H1 (cell line): ENCODE measurements around the gene NXPH1. TPM values are rescaled to one million over a fixed set of nuclear protein-coding genes. Genes with fewer than 3 reads are reported as not detected.

ENCODE experiments used
- CBX5 ChIP-seq: fragments of 300-800, 300-1000 bp; sonication (generic); IDR thresholded peaks from 2 replicates; pipeline ENCODE4 v1.7.1; 2016; ENCODE audit warnings: antibody characterized with exemption, low read length, low read depth
- EZH2 ChIP-seq: fragments of 200-600 bp; sonication (generic); IDR thresholded peaks from 2 replicates; pipeline ENCODE4 v1.7.1; 2012; ENCODE audit warnings: low read depth, mild to moderate bottlenecking, moderate library complexity, low read length, inconsistent platforms; ENCODE audit not compliant: severe bottlenecking
- FOSL1 ChIP-seq: IDR thresholded peaks from 2 replicates; pipeline ENCODE4 v1.6.1; 2011; ENCODE audit warnings: mild to moderate bottlenecking, low read depth, low read length, moderate library complexity; ENCODE audit not compliant: insufficient read depth
- HDAC2 ChIP-seq, 2 experiments: fragments of 300-600 bp in 1 of 2; sonication (generic) in 1 of 2; IDR thresholded peaks; 2 replicates each; pipeline ENCODE4 v1.6.1; 2011 to 2012; ENCODE audit warnings: low read depth in 2 of 2, low read length in 2 of 2, mild to moderate bottlenecking in 2 of 2, moderate library complexity in 2 of 2, borderline replicate concordance in 1 of 2, inconsistent platforms in 1 of 2
- KDM1A ChIP-seq: fragments of 200-600, 300-600 bp; sonication (generic); IDR thresholded peaks from 2 replicates; pipeline ENCODE4 v1.7.1; 2016; ENCODE audit warnings: mild to moderate bottlenecking, low read length, borderline replicate concordance
- PHF8 ChIP-seq: fragments of 200-600 bp; sonication (generic); conservative IDR thresholded peaks from 2 replicates; pipeline ENCODE4 v1.7.1; 2012; ENCODE audit warnings: low read depth, mild to moderate bottlenecking, inconsistent platforms, low read length, moderate library complexity
- RNF2 ChIP-seq: fragments of 200-900, 300-1000 bp; sonication (generic); IDR thresholded peaks from 2 replicates; pipeline ENCODE4 v1.7.1; 2016; ENCODE audit warnings: borderline replicate concordance, low read depth, mild to moderate bottlenecking, antibody characterized with exemption, low read length; ENCODE audit not compliant: poor library complexity, severe bottlenecking; ENCODE audit errors: missing control alignments
- SP2 ChIP-seq: IDR thresholded peaks from 2 replicates; pipeline ENCODE4 v1.6.1; 2012; ENCODE audit warnings: mild to moderate bottlenecking, low read length, inconsistent platforms
- polyA plus RNA-seq, 7 experiments: library from polyadenylated mRNA; depleted of rRNA in 3 of 7; stranded (reverse) in 5 of 7; unstranded in 2 of 7; fragments of >200 nt in 5 of 7; fragments of 200-250 nt in 2 of 7; gene quantifications; 1 replicate in 5 of 7; 2 replicates in 1 of 7; 4 replicates in 1 of 7; pipeline versions ENCODE4 v1.2.1 to v1.2.3, GENCODE V29; 2011 to 2013; ENCODE audit warnings: missing spikeins in 2 of 7, mixed read lengths in 2 of 7
- total RNA-seq: library from RNA; stranded (reverse); fragmentation: NEBNext Ultra II Directional; extraction: Animal tissue kit (Norgen Biotek cat#: 25700); gene quantifications from 2 replicates; pipeline ENCODE4 v1.2.1, GENCODE V29; 2021
- TF ChIP-seq, protein P1 (sequence below): fragments of 300-600 bp; sonication (generic); IDR thresholded peaks from 2 replicates; pipeline ENCODE4 v1.7.1; 2012; ENCODE audit warnings: low read length, moderate library complexity, mild to moderate bottlenecking, inconsistent platforms; ENCODE audit not compliant: insufficient replicate concordance

The NXPH1 gene
- total and polyA plus RNA-seq, 2 of the 8 experiments (the other 6 are each of a cell fraction or from before 2014, with no cell fraction given) = 0.14 to 1.0 TPM

DNA sequence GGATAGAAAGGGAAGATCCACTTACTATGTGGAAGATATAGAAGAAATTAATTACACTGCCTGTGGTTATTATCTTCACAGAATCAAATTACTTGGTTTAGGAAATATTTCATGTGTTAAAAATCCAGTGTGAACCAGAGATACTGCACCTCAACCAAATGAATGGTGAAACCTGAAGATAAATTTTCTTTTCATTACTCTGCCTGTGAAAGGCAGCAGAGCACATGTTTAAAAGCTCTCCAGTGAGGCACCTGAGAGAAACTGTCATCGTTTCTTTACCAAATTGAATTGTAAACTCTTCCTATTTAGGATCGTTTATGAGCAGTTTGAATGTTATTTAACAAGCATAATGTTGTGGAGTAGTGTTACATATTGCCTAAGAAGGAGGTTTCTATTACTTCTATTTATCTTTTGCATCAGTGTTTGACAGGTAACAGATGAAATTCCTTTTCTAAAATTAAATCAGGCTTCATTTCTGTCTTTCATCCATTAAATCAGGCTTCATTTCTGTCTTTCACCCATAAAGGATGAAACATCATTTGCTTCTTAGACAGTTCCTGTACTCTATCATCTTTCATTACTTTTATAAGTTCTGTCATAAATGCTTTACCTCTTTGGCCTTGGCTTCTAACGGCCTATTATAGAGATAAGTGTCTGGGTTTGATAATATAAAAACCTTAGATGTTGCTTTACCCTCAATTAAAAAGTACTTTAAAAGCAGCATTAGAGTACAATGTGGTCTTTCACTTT, 266.6 kb downstream of the NXPH1 start (continued):
- TF ChIP-seq, protein P1, sequence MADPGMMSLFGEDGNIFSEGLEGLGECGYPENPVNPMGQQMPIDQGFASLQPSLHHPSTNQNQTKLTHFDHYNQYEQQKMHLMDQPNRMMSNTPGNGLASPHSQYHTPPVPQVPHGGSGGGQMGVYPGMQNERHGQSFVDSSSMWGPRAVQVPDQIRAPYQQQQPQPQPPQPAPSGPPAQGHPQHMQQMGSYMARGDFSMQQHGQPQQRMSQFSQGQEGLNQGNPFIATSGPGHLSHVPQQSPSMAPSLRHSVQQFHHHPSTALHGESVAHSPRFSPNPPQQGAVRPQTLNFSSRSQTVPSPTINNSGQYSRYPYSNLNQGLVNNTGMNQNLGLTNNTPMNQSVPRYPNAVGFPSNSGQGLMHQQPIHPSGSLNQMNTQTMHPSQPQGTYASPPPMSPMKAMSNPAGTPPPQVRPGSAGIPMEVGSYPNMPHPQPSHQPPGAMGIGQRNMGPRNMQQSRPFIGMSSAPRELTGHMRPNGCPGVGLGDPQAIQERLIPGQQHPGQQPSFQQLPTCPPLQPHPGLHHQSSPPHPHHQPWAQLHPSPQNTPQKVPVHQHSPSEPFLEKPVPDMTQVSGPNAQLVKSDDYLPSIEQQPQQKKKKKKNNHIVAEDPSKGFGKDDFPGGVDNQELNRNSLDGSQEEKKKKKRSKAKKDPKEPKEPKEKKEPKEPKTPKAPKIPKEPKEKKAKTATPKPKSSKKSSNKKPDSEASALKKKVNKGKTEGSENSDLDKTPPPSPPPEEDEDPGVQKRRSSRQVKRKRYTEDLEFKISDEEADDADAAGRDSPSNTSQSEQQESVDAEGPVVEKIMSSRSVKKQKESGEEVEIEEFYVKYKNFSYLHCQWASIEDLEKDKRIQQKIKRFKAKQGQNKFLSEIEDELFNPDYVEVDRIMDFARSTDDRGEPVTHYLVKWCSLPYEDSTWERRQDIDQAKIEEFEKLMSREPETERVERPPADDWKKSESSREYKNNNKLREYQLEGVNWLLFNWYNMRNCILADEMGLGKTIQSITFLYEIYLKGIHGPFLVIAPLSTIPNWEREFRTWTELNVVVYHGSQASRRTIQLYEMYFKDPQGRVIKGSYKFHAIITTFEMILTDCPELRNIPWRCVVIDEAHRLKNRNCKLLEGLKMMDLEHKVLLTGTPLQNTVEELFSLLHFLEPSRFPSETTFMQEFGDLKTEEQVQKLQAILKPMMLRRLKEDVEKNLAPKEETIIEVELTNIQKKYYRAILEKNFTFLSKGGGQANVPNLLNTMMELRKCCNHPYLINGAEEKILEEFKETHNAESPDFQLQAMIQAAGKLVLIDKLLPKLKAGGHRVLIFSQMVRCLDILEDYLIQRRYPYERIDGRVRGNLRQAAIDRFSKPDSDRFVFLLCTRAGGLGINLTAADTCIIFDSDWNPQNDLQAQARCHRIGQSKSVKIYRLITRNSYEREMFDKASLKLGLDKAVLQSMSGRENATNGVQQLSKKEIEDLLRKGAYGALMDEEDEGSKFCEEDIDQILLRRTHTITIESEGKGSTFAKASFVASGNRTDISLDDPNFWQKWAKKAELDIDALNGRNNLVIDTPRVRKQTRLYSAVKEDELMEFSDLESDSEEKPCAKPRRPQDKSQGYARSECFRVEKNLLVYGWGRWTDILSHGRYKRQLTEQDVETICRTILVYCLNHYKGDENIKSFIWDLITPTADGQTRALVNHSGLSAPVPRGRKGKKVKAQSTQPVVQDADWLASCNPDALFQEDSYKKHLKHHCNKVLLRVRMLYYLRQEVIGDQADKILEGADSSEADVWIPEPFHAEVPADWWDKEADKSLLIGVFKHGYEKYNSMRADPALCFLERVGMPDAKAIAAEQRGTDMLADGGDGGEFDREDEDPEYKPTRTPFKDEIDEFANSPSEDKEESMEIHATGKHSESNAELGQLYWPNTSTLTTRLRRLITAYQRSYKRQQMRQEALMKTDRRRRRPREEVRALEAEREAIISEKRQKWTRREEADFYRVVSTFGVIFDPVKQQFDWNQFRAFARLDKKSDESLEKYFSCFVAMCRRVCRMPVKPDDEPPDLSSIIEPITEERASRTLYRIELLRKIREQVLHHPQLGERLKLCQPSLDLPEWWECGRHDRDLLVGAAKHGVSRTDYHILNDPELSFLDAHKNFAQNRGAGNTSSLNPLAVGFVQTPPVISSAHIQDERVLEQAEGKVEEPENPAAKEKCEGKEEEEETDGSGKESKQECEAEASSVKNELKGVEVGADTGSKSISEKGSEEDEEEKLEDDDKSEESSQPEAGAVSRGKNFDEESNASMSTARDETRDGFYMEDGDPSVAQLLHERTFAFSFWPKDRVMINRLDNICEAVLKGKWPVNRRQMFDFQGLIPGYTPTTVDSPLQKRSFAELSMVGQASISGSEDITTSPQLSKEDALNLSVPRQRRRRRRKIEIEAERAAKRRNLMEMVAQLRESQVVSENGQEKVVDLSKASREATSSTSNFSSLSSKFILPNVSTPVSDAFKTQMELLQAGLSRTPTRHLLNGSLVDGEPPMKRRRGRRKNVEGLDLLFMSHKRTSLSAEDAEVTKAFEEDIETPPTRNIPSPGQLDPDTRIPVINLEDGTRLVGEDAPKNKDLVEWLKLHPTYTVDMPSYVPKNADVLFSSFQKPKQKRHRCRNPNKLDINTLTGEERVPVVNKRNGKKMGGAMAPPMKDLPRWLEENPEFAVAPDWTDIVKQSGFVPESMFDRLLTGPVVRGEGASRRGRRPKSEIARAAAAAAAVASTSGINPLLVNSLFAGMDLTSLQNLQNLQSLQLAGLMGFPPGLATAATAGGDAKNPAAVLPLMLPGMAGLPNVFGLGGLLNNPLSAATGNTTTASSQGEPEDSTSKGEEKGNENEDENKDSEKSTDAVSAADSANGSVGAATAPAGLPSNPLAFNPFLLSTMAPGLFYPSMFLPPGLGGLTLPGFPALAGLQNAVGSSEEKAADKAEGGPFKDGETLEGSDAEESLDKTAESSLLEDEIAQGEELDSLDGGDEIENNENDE = no peak
- TF ChIP-seq HDAC2 (IDR thresholded peaks at IDR 0.05; ENCODE audit: borderline replicate concordance in 1 of 2, low read depth in 2 of 2, low read length in 2 of 2) = no peak
- TF ChIP-seq FOSL1 = no peak
- TF ChIP-seq KDM1A = no peak
- no peak for TF ChIP-seq PHF8
- no peak for TF ChIP-seq EZH2
- TF ChIP-seq SP2 = no peak
- no peak for TF ChIP-seq RNF2
- TF ChIP-seq CBX5 = no peak
